Thyroid gland (tissue), 4 donors: ENCODE results near the gene SEC22B.
"Not testable (repeated sequence)": the region's sequence is repeated elsewhere in the genome, so short reads cannot be mapped to it uniquely, and the experiment has no call there.

Experiments
- POLR2A ChIP-seq, 2 donors: fragments of 450-650 bp; IDR thresholded peaks; one replicate each; pipeline ENCODE4 v1.6.1; 2017; ENCODE audit warnings: antibody characterized with exemption in 2 of 2, mild to moderate bottlenecking in 2 of 2, moderate library complexity in 1 of 2
- TF ChIP-seq, protein P1 (sequence below), 6 experiments: fragments of 200-600 bp in 3 of 6; fragments of 450-650 bp in 3 of 6; sonication (generic) in 3 of 6; IDR thresholded peaks; one replicate each; pipeline ENCODE4 v1.5.1; 2016 to 2019; ENCODE audit warnings: antibody characterized with exemption in 6 of 6, mild to moderate bottlenecking in 2 of 6, inconsistent platforms in 1 of 6, moderate library complexity in 1 of 6

DNA sequence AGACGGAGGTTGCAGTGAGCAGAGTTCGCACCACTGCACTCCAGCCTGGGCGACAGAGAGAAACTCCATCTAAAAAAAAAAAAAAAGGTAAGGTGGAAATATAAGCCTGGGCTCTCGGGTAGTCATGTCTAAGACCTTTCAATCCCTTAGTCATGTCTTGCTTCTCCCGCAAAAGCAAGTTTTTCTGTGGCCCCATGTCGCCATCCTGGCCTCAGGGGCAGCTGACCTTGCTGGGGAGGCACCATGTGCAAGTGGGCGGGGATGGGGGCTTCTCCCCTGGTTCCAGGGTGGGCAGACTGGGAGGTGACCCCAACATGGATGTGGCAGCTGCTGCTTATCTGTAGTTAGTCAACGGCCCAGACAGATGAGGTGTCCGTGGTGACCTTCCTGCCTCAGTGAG, 66.7 kb downstream of the SEC22B start:
- not testable (repeated sequence) for TF ChIP-seq POLR2A (IDR thresholded peaks at IDR 0.05)
- TF ChIP-seq, protein P1, sequence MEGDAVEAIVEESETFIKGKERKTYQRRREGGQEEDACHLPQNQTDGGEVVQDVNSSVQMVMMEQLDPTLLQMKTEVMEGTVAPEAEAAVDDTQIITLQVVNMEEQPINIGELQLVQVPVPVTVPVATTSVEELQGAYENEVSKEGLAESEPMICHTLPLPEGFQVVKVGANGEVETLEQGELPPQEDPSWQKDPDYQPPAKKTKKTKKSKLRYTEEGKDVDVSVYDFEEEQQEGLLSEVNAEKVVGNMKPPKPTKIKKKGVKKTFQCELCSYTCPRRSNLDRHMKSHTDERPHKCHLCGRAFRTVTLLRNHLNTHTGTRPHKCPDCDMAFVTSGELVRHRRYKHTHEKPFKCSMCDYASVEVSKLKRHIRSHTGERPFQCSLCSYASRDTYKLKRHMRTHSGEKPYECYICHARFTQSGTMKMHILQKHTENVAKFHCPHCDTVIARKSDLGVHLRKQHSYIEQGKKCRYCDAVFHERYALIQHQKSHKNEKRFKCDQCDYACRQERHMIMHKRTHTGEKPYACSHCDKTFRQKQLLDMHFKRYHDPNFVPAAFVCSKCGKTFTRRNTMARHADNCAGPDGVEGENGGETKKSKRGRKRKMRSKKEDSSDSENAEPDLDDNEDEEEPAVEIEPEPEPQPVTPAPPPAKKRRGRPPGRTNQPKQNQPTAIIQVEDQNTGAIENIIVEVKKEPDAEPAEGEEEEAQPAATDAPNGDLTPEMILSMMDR (IDR thresholded peaks at IDR 0.05) = not testable (repeated sequence)
